H9 (cell line): ENCODE results near the gene IL17REL. TPM values are rescaled to one million over a fixed set of nuclear protein-coding genes. Genes with fewer than 3 reads are reported as not detected.
A peak's percentile ranks its signal among the peaks of the same experiment; 100 is the strongest.

Source experiments
- DNase-seq: peaks from one replicate; pipeline ENCODE4 v3.0.0-alpha.2; 2017
- H2AFZ ChIP-seq: one replicate; pipeline ENCODE4 v1.6.1; 2013; ENCODE audit warnings: mild to moderate bottlenecking, low read length, control low read depth, moderate library complexity
- H2AK5ac ChIP-seq: 2 replicates; pipeline ENCODE4 v1.6.1; 2013; ENCODE audit warnings: low read length, control low read depth, mixed read lengths; ENCODE audit not compliant: insufficient read length
- H2BK120ac ChIP-seq: one replicate; pipeline ENCODE4 v1.6.1; 2013; ENCODE audit warnings: low read depth, mild to moderate bottlenecking, low read length, control low read depth, inconsistent platforms; ENCODE audit not compliant: poor library complexity, severe bottlenecking
- H2BK12ac ChIP-seq: 2 replicates; pipeline ENCODE4 v1.6.1; 2013; ENCODE audit warnings: low read length, control low read depth, mixed read lengths, low read depth; ENCODE audit not compliant: insufficient read length
- H2BK15ac ChIP-seq: 2 replicates; pipeline ENCODE4 v1.6.1; 2013; ENCODE audit warnings: low read depth, low read length, control low read depth
- H2BK20ac ChIP-seq: one replicate; pipeline ENCODE4 v1.6.1; 2013; ENCODE audit warnings: low read depth, mild to moderate bottlenecking, low read length, control low read depth, inconsistent platforms; ENCODE audit not compliant: poor library complexity, severe bottlenecking
- H2BK5ac ChIP-seq: 2 replicates; pipeline ENCODE4 v1.6.1; 2013; ENCODE audit warnings: low read length, control low read depth, mixed read lengths; ENCODE audit not compliant: insufficient read length
- H3K14ac ChIP-seq: 2 replicates; pipeline ENCODE4 v1.6.1; 2013; ENCODE audit warnings: low read length, control low read depth; ENCODE audit not compliant: insufficient read depth
- H3K18ac ChIP-seq: 2 replicates; pipeline ENCODE4 v1.6.1; 2013; ENCODE audit warnings: low read depth, mild to moderate bottlenecking, mixed read lengths, low read length, control low read depth; ENCODE audit not compliant: insufficient read length
- H3K23ac ChIP-seq: 2 replicates; pipeline ENCODE4 v1.6.1; 2013; ENCODE audit warnings: low read length, control low read depth, mixed read lengths, low read depth; ENCODE audit not compliant: insufficient read length
- H3K23me2 ChIP-seq: 2 replicates; pipeline ENCODE4 v1.6.1; 2013; ENCODE audit warnings: low read depth, mild to moderate bottlenecking, mixed read lengths, low read length, control low read depth; ENCODE audit not compliant: insufficient read length, poor library complexity, severe bottlenecking
- H3K27ac ChIP-seq: 2 replicates; pipeline ENCODE4 v1.5.1; 2013; ENCODE audit warnings: low read length, control low read depth, mixed read lengths, low read depth; ENCODE audit not compliant: insufficient read length
- H3K27me3 ChIP-seq: 2 replicates; pipeline ENCODE4 v1.6.1; 2013; ENCODE audit warnings: low read length, control low read depth, inconsistent platforms; ENCODE audit not compliant: insufficient read depth
- H3K4ac ChIP-seq: 2 replicates; pipeline ENCODE4 v1.6.1; 2013; ENCODE audit warnings: low read depth, mild to moderate bottlenecking, control low read depth, inconsistent platforms, low read length, moderate library complexity
- H3K4me1 ChIP-seq: 2 replicates; pipeline ENCODE4 v1.6.1; 2013; ENCODE audit warnings: low read length, control low read depth, inconsistent platforms; ENCODE audit not compliant: insufficient read depth
- H3K4me2 ChIP-seq: 2 replicates; pipeline ENCODE4 v1.6.1; 2013; ENCODE audit warnings: low read length, control low read depth, mixed read lengths; ENCODE audit not compliant: insufficient read length, insufficient read depth
- H3K56ac ChIP-seq: 2 replicates; pipeline ENCODE4 v1.6.1; 2013; ENCODE audit warnings: low read depth, mild to moderate bottlenecking, mixed read lengths, low read length, control low read depth; ENCODE audit not compliant: insufficient read length
- H3K79me1 ChIP-seq: 2 replicates; pipeline ENCODE4 v1.6.1; 2013; ENCODE audit warnings: low read depth, mild to moderate bottlenecking, moderate library complexity, low read length, control low read depth, inconsistent platforms; ENCODE audit not compliant: insufficient read depth, poor library complexity, severe bottlenecking
- H3K79me2 ChIP-seq: 2 replicates; pipeline ENCODE4 v1.6.1; 2013; ENCODE audit warnings: low read length, control low read depth, inconsistent platforms; ENCODE audit not compliant: insufficient read depth
- H3K9ac ChIP-seq: 2 replicates; pipeline ENCODE4 v1.6.1; 2013; ENCODE audit warnings: low read length, control low read depth, mixed read lengths; ENCODE audit not compliant: insufficient read length; ENCODE audit errors: extremely low read depth
- H3K9me3 ChIP-seq: one replicate; pipeline ENCODE4 v1.6.1; 2013; ENCODE audit warnings: low read depth, low read length, inconsistent platforms; ENCODE audit not compliant: control insufficient read depth
- H3T11ph ChIP-seq: one replicate; pipeline ENCODE4 v1.6.1; 2013; ENCODE audit warnings: mild to moderate bottlenecking, low read length, control low read depth, inconsistent platforms
- H4K20me1 ChIP-seq: one replicate; pipeline ENCODE4 v1.6.1; 2013; ENCODE audit not compliant: control insufficient read depth, insufficient read length, insufficient read depth
- H4K5ac ChIP-seq: 2 replicates; pipeline ENCODE4 v1.6.1; 2013; ENCODE audit warnings: low read depth, mild to moderate bottlenecking, mixed read lengths, low read length, control low read depth; ENCODE audit not compliant: insufficient read length
- H4K8ac ChIP-seq: replicated peaks from 2 replicates; pipeline ENCODE4 v1.6.1; 2013; ENCODE audit warnings: low read length, control low read depth, mixed read lengths, low read depth; ENCODE audit not compliant: insufficient read length
- H4K91ac ChIP-seq: 2 replicates; pipeline ENCODE4 v1.6.1; 2013; ENCODE audit warnings: low read depth, mild to moderate bottlenecking, moderate library complexity, mixed read lengths, low read length, control low read depth; ENCODE audit not compliant: insufficient read length
- H3K27ac Mint-ChIP-seq, 3 experiments: 2 replicates in 2 of 3; 3 replicates in 1 of 3; pipeline ENCODE4 v1.8.0; 2020 to 2021; ENCODE audit warnings: mixed read lengths in 3 of 3, mild to moderate bottlenecking in 1 of 3, moderate library complexity in 1 of 3
- H3K27me3 Mint-ChIP-seq: 2 replicates; pipeline ENCODE4 v1.8.0; 2021; ENCODE audit warnings: low read depth, mild to moderate bottlenecking, moderate library complexity, mixed read lengths
- H3K36me3 Mint-ChIP-seq, 3 experiments: 2 replicates in 2 of 3; 3 replicates in 1 of 3; pipeline ENCODE4 v1.8.0; 2020 to 2021; ENCODE audit warnings: low read depth in 3 of 3, mixed read lengths in 3 of 3; ENCODE audit not compliant: insufficient read depth in 1 of 3
- H3K4me1 Mint-ChIP-seq, 2 experiments: 2 replicates each; pipeline ENCODE4 v1.8.0; 2020; ENCODE audit warnings: mixed read lengths in 2 of 2
- H3K4me3 Mint-ChIP-seq, 2 experiments: 2 replicates in 1 of 2; 3 replicates in 1 of 2; pipeline ENCODE4 v1.8.0; 2020 to 2021; ENCODE audit warnings: mild to moderate bottlenecking in 2 of 2, mixed read lengths in 2 of 2, moderate library complexity in 1 of 2
- H3K9me3 Mint-ChIP-seq, 2 experiments: 2 replicates in 1 of 2; 3 replicates in 1 of 2; pipeline ENCODE4 v1.8.0; 2020; ENCODE audit warnings: mild to moderate bottlenecking in 2 of 2, mixed read lengths in 2 of 2, moderate library complexity in 1 of 2
- CTCF ChIP-seq: fragments of 200-600 bp; sonication (generic); conservative IDR thresholded peaks from 3 replicates; pipeline ENCODE4 v1.8.0; 2021; ENCODE audit warnings: antibody characterized with exemption, mild to moderate bottlenecking
- WGBS: extraction: QIAGEN DNeasy Blood & Tissue Kit; methylation state at CpG from one replicate; pipeline ENCODE4 v1.1.7; 2013; ENCODE audit warnings: missing lambda C conversion rate, low lambda C conversion rate, mixed read lengths; ENCODE audit not compliant: insufficient read length; ENCODE audit errors: extremely low coverage; 5-methylcytosine and 5-hydroxymethylcytosine counted together
- total RNA-seq: library from RNA; stranded (reverse); gene quantifications from 2 replicates; pipeline ENCODE4 v1.2.1, GENCODE V29; 2021

The IL17REL gene
- total RNA-seq, 1 experiment from 2014 or later, result 0.20 TPM

DNA sequence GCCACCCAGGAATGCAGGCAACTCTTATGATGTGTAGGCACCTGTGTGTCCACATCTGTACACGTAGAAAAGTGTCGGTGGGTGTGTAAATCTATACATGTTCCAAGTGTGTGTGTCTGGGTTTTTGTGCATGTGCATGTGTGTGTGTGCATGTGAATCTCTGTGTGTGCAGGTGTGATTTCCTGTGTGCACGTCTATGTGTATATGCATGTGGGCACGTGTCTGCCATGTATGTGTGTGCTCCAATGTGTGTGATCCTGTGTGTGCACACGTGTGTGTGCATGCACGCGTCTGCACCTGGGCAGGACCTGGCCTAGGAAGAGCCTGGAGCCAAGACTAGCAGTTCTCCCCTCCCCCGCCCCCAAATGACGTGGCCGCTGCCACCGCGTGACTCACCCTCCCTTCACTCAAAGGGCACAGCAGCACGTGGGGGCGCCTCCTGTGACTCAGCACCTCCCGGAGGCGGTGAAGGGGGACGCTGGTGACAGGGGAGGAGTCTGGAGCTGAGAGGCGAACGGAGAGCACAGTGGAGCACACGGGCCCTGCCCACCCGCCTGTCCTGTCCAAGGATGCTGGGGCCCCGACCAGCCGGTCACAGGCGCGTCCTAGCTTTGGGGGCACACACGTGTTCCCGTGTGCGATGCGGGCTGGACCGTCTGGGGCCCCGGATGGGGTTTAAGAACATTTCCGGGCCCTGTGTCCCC lies 41.9 kb downstream of the IL17REL start:
- no peaks in the 10 kb centered on the region for H3K79me2 ChIP-seq
- H3K4me1 Mint-ChIP-seq, result peaks cover 5 to 9% of the 10 kb centered on the region in 2 experiments
- H2BK20ac ChIP-seq, result no peak overlapping the region
- peaks cover 16% of the 10 kb centered on the region for H3K27me3 Mint-ChIP-seq
- H3K27me3 ChIP-seq, result no peaks in the 10 kb centered on the region
- peaks cover 3% of the 10 kb centered on the region for H4K20me1 ChIP-seq
- H3K4ac ChIP-seq, result no peak overlapping the region
- no peaks in the 10 kb centered on the region; a peak in 1 of 5 replicates for H3K9me3 Mint-ChIP-seq
- H3K9me3 ChIP-seq, result no peaks in the 10 kb centered on the region
- no peak overlapping the region for H2AFZ ChIP-seq
- H4K8ac ChIP-seq, result no peak overlapping the region
- no peak overlapping the region for H2BK12ac ChIP-seq
- peak overlapping the region in 1 of 3 experiments; percentile 92; a peak in 1 of 7 replicates for H3K27ac Mint-ChIP-seq
- WGBS, result no CpG with 5 or more reads among the region's 32 CpGs
- H3K23me2 ChIP-seq, result no peaks in the 10 kb centered on the region
- H3K56ac ChIP-seq, result no peak overlapping the region
- H2BK15ac ChIP-seq, result no peak overlapping the region
- no peak overlapping the region for H2BK120ac ChIP-seq
- H3K14ac ChIP-seq, result no peak overlapping the region
- H2BK5ac ChIP-seq, result no peak overlapping the region
- H3K18ac ChIP-seq, result no peak overlapping the region
- H3K79me1 ChIP-seq, result no peaks in the 10 kb centered on the region
- H3K36me3 Mint-ChIP-seq, result peaks cover 0 to 2% (median 0%) of the 10 kb centered on the region in 3 experiments; a peak in 1 of 7 replicates
- no peak overlapping the region for H2AK5ac ChIP-seq
- H3K9ac ChIP-seq, result no peak overlapping the region
- no peaks in the 10 kb centered on the region; the same call in 1 of the 2 replicates for H3K4me1 ChIP-seq
- H4K91ac ChIP-seq, result no peak overlapping the region
- no peak for TF ChIP-seq CTCF
- peak; percentile 92 for DNase-seq
- peak overlapping the region; percentile 59 to 74 for H3K4me3 Mint-ChIP-seq
- no peak overlapping the region for H3K23ac ChIP-seq
- no peak overlapping the region for H4K5ac ChIP-seq
- H3T11ph ChIP-seq, result no peak overlapping the region
- no peak overlapping the region for H3K27ac ChIP-seq
- peak overlapping the region; percentile 11 for H3K4me2 ChIP-seq
